Fibroblast of lung (primary cell): ENCODE results near the gene SCN4A. TPM values are rescaled to one million over a fixed set of nuclear protein-coding genes. Genes with fewer than 3 reads are reported as not detected.

ENCODE experiments used
- DNase-seq, 2 donors: peaks; one replicate each; pipeline versions ENCODE4 v3.0.0 to v3.0.0-alpha.2; 2010; ENCODE audit warnings: low read depth in 2 of 2
- H2AFZ ChIP-seq: 2 replicates; pipeline ENCODE4 v1.5.1; 2012; ENCODE audit warnings: low read length, control low read depth, inconsistent platforms
- H3K27ac ChIP-seq: 2 replicates; pipeline ENCODE4 v1.5.1; 2011; ENCODE audit warnings: low read length, control low read depth; ENCODE audit not compliant: insufficient read depth
- H3K27me3 ChIP-seq: 2 replicates; pipeline ENCODE4 v1.5.1; 2011; ENCODE audit warnings: mild to moderate bottlenecking, low read length; ENCODE audit not compliant: control insufficient read depth, insufficient read depth
- H3K36me3 ChIP-seq: 2 replicates; pipeline ENCODE4 v1.5.1; 2011; ENCODE audit warnings: low read length; ENCODE audit not compliant: control insufficient read depth, insufficient read depth
- H3K4me1 ChIP-seq: 2 replicates; pipeline ENCODE4 v1.5.1; 2011; ENCODE audit warnings: low read length; ENCODE audit not compliant: control insufficient read depth, insufficient read depth; ENCODE audit errors: extremely low read depth
- H3K4me2 ChIP-seq: 2 replicates; pipeline ENCODE4 v1.5.1; 2011; ENCODE audit warnings: low read length, control low read depth; ENCODE audit not compliant: insufficient read depth; ENCODE audit errors: extremely low read depth
- H3K4me3 ChIP-seq, 4 experiments: fragments of 200-600 bp in 1 of 4; sonication (generic) in 1 of 4; replicated peaks in 1 of 4; 2 replicates each; pipeline ENCODE4 v1.5.1; 2011 to 2016; ENCODE audit warnings: low read length in 4 of 4, low read depth in 3 of 4, mild to moderate bottlenecking in 3 of 4, control low read depth in 2 of 4, inconsistent platforms in 1 of 4, mixed read lengths in 1 of 4; ENCODE audit not compliant: insufficient read depth in 1 of 4; ENCODE audit errors: control extremely low read depth in 1 of 4
- H3K79me2 ChIP-seq: 2 replicates; pipeline ENCODE4 v1.5.1; 2012; ENCODE audit warnings: mild to moderate bottlenecking, low read length, inconsistent platforms; ENCODE audit not compliant: control insufficient read depth, insufficient read depth
- H3K9ac ChIP-seq: 2 replicates; pipeline ENCODE4 v1.5.1; 2011; ENCODE audit warnings: mild to moderate bottlenecking, low read length, control low read depth; ENCODE audit not compliant: insufficient read depth
- H3K9me3 ChIP-seq: 2 replicates; pipeline ENCODE4 v1.5.1; 2012; ENCODE audit warnings: low read depth, low read length; ENCODE audit not compliant: control insufficient read depth, insufficient read depth
- H4K20me1 ChIP-seq: 2 replicates; pipeline ENCODE4 v1.5.1; 2011; ENCODE audit warnings: low read length; ENCODE audit not compliant: control insufficient read depth, insufficient read depth; ENCODE audit errors: extremely low read depth
- EZH2 ChIP-seq: IDR thresholded peaks from 2 replicates; pipeline ENCODE4 v1.5.1; 2012; ENCODE audit warnings: low read length, control low read depth, mild to moderate bottlenecking; ENCODE audit errors: missing control alignments
- polyA plus RNA-seq, 2 donors: library from polyadenylated mRNA; depleted of rRNA in 1 of 2; stranded (reverse) in 1 of 2; unstranded in 1 of 2; fragments of >200 nt; gene quantifications; 2 replicates each; pipeline ENCODE4 v1.2.1, GENCODE V29; 2011 to 2012; ENCODE audit warnings: missing spikeins in 1 of 2
- total RNA-seq: library from RNA; depleted of rRNA; stranded (reverse); fragments of >200 nt; gene quantifications from 2 replicates; pipeline ENCODE4 v1.2.1, GENCODE V29; 2014
- TF ChIP-seq, protein P1 (sequence below), 2 donors: IDR thresholded peaks in 1 of 2; conservative IDR thresholded peaks in 1 of 2; 1 replicate in 1 of 2; 2 replicates in 1 of 2; pipeline ENCODE4 v1.5.1; 2011 to 2012; ENCODE audit warnings: low read length in 2 of 2, control low read depth in 1 of 2, inconsistent platforms in 1 of 2, low read depth in 1 of 2, mild to moderate bottlenecking in 1 of 2

The SCN4A gene
- total and polyA plus RNA-seq, 2 donors (not counting 1 experiment from before 2014, with no cell fraction given): 0.83 TPM; not detected in 1

DNA sequence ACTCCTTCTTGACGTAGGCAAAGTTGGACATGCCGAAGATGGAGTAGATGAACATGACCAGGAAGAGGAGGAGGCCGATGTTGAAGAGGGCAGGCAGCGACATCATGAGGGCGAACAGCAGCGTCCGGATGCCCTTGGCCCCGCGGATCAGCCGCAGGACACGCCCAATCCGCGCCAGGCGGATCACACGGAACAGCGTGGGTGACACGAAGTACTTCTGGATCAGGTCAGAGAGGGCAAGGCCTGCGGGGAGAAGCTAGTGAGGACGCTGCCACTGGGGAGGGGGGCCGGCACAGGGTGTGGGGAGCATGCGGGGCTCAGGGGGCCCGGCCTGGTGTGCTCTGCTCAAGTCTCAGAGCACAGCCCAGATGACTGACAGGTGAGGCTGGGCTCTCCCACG is 31.0 kb downstream of the SCN4A start:
- DNase-seq: no peak
- Histone ChIP-seq H3K4me3 (no peak overlapping the region), H3K27ac (no peak overlapping the region), H3K79me2 (no peaks in the 10 kb centered on the region), H3K27me3 (no peaks in the 10 kb centered on the region), H4K20me1 (no peaks in the 10 kb centered on the region), H3K4me1 (no peaks in the 10 kb centered on the region), H3K9me3 (no peaks in the 10 kb centered on the region), H2AFZ (no peak overlapping the region), H3K9ac (no peak overlapping the region), H3K36me3 (no peaks in the 10 kb centered on the region), H3K4me2 (no peak overlapping the region)
- no peak for TF ChIP-seq EZH2
- TF ChIP-seq, protein P1, sequence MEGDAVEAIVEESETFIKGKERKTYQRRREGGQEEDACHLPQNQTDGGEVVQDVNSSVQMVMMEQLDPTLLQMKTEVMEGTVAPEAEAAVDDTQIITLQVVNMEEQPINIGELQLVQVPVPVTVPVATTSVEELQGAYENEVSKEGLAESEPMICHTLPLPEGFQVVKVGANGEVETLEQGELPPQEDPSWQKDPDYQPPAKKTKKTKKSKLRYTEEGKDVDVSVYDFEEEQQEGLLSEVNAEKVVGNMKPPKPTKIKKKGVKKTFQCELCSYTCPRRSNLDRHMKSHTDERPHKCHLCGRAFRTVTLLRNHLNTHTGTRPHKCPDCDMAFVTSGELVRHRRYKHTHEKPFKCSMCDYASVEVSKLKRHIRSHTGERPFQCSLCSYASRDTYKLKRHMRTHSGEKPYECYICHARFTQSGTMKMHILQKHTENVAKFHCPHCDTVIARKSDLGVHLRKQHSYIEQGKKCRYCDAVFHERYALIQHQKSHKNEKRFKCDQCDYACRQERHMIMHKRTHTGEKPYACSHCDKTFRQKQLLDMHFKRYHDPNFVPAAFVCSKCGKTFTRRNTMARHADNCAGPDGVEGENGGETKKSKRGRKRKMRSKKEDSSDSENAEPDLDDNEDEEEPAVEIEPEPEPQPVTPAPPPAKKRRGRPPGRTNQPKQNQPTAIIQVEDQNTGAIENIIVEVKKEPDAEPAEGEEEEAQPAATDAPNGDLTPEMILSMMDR (conservative IDR thresholded peaks at IDR 0.05 in 1 of 2, IDR thresholded peaks at IDR 0.05 in 1 of 2; ENCODE audit: low read depth in 1 of 2, low read length in 2 of 2): no peak

DNA sequence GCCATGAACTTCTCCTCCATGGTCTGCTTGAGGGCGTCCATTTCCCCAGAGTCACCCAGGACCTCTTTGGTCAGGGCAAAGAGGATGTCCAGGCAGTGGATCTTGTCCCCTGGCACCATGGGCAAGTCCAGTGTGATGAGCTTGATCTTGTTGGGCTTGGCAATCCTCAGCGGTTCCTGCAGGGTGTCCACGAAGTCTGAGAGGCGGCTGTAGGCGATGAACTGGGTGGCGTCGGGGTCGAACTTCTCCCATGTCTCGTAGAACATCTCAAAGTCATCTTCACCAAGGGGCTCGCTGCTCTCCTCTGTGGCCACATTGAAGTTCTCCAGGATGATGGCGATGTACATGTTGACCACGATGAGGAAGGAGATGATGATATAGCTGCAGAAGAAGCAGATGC is 31.6 kb downstream of the SCN4A start:
- H3K27ac ChIP-seq: no peak overlapping the region
- no peak overlapping the region for H3K4me2 ChIP-seq
- no peak for DNase-seq
- no peaks in the 10 kb centered on the region for H4K20me1 ChIP-seq
- no peak overlapping the region for H3K4me3 ChIP-seq
- H3K4me1 ChIP-seq: no peaks in the 10 kb centered on the region
- no peaks in the 10 kb centered on the region for H3K36me3 ChIP-seq
- no peak overlapping the region for H2AFZ ChIP-seq
- H3K9ac ChIP-seq: no peak overlapping the region
- TF ChIP-seq, protein P1 (conservative IDR thresholded peaks at IDR 0.05 in 1 of 2, IDR thresholded peaks at IDR 0.05 in 1 of 2; ENCODE audit: low read depth in 1 of 2, low read length in 2 of 2): no peak
- no peak for TF ChIP-seq EZH2
- H3K9me3 ChIP-seq: no peaks in the 10 kb centered on the region
- no peaks in the 10 kb centered on the region for H3K79me2 ChIP-seq
- H3K27me3 ChIP-seq: no peaks in the 10 kb centered on the region

DNA sequence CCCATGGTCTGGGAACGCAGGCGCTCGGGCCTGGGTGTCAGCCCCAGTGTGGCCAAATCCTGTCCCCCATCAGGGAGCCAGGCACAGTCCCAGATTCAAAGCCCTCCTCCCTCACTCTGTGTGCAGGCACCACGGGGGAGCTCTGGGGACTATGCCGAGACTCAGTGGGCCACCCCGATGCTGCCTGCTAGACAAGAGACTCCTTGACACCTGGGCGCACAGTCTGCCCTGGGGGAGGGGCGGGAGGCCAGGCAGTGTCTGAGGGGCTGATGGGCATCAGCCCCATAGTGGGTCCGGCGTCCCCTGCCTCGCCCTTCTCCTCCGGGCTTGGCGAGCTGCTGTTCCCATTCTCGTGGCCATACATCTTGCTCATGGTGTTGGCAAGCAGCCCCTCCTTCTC is 32.1 kb downstream of the SCN4A start:
- H2AFZ ChIP-seq: no peak overlapping the region
- H3K79me2 ChIP-seq: no peaks in the 10 kb centered on the region
- H4K20me1 ChIP-seq: no peaks in the 10 kb centered on the region
- H3K9ac ChIP-seq: no peak overlapping the region
- TF ChIP-seq, protein P1 (conservative IDR thresholded peaks at IDR 0.05 in 1 of 2, IDR thresholded peaks at IDR 0.05 in 1 of 2; ENCODE audit: low read depth in 1 of 2, low read length in 2 of 2): no peak
- TF ChIP-seq EZH2: no peak
- no peak overlapping the region for H3K4me2 ChIP-seq
- H3K36me3 ChIP-seq: no peaks in the 10 kb centered on the region
- no peaks in the 10 kb centered on the region for H3K4me1 ChIP-seq
- H3K27ac ChIP-seq: no peak overlapping the region
- H3K4me3 ChIP-seq: no peak overlapping the region
- peaks cover 1% of the 10 kb centered on the region for H3K27me3 ChIP-seq
- H3K9me3 ChIP-seq: no peaks in the 10 kb centered on the region
- DNase-seq: no peak
